Umbilical cord (tissue), 2 donors: ENCODE measurements around the gene COL5A1. TPM values are rescaled to one million over a fixed set of nuclear protein-coding genes. Genes with fewer than 3 reads are reported as not detected.

Source experiments
- DNase-seq: peaks from one replicate; pipeline ENCODE4 v3.0.0-alpha.2; 2015; ENCODE audit warnings: low spot score
- total RNA-seq: library from RNA; depleted of rRNA; stranded (reverse); fragments of >200 nt; gene quantifications from one replicate; pipeline ENCODE4 v1.2.3, GENCODE V29; 2014; ENCODE audit warnings: low replicate concordance; ENCODE audit not compliant: insufficient read depth

The COL5A1 gene
- total RNA-seq, 1 donor from 2014 or later: 1,367 TPM

DNA sequence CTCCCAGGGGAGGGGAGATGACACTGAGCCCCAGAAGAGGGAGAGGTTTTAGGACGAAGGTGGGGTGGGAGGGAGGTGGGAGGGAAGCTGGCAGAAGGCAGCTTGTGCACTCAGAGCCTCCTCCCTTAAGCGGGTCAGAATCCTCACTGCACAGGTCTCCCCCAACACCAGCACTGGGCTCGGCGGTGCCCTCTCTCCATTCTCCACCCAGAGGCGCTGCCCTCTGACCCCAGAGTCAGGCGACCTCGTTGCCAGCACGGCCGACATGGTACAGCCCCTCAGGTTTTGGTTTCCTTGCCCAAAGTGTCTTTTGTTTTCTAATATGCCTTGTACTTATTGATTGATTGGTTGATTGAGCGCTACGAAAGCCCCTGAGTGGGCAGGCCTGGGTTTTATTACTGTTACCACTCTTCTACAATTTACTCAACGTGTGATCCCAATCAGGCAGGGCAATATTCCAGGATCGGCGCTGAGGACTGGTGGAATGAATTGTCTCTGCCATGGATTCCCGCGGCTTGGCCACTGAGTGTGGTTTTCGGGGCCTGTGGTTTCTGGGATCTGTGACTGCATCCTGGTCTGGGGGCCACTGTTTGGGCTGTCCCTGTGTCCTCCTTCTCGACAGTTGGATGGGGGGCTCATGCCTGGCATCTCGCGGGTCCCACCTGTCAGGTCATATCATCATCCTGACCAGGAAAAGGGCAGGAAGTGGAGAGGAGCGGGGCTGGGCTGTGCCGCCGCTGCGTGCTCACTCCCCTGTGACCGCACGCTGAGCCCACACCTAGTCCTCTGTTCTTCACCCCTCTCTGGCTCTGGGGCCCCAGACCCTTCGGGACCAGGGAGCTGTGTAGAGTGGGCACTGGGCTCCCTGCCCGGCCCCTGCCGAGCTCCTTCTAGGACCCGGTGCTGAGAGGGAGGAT, 229.4 kb downstream of the COL5A1 start:
- DNase-seq: no peak

DNA sequence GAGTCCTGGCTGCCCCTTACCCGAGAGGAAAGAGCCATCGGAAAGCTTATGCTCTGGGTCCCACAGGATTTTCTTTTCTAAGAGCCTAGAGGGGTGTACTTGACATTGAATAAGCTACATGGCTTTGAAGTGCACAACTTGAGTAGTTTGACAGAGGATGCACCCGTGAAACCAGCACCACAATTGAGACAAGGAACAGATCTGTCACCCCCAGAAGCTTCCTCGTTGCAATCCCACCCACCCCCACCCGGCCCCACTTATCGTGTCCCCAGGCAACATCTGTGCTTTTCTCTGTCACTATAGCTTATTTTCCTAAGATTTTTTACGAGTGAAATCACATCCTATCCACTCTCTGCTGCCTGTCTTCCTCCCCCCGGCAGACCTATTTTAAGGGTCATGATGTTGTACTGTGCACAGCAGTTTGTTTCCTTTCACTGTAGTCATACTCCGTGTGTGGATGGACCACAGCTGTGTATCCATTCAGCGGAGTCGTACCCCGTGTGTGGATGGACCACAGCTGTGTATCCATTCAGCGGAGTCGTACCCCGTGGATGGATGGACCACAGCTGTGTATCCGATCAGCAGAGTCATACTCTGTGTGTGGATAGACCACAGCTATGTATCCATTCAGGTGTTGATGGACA, 230.2 kb downstream of the COL5A1 start:
- DNase-seq: no peak

DNA sequence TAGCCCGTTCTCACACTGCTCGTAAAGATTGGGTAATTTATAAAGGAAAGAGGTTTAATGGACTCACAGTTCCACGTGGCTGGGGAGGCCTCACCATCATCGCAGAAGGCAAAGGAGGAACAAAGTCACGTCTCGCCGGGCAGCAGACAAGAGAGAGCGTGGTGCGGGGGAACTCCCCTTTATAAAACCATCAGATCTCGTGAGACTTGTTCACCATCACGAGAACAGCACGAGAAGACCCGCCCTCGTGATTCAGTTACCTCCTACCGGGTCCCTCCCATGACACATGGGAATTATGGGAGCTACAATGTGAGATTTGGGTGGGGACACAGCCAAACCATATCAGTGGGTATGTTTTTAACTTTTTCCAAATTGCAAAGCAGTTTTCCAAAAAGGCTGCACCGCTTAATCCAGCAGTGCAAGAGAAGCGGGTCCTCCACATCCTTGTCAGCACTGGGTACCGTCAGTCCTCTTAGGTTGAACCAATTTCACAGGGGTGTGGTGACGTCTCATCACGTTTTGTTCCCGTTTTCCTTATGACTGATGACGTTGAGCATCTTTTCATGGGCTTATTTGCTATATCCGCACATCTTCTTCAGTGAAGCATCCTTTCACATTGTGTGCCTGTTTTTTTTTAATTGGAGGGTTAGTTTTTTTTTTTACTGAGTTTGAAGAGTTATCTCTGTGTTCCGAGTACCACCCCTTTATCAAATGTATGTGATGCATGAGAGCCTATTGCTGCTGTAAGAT, 231.1 kb downstream of the COL5A1 start:
- no peak for DNase-seq

- DNase-seq: no peak
Observed at GRCh38 chr9:134875371-134875770, 233.8 kb downstream of the COL5A1 start.

- DNase-seq: no peak
Observed at GRCh38 chr9:134877541-134877940, 235.9 kb downstream of the COL5A1 start.

DNA sequence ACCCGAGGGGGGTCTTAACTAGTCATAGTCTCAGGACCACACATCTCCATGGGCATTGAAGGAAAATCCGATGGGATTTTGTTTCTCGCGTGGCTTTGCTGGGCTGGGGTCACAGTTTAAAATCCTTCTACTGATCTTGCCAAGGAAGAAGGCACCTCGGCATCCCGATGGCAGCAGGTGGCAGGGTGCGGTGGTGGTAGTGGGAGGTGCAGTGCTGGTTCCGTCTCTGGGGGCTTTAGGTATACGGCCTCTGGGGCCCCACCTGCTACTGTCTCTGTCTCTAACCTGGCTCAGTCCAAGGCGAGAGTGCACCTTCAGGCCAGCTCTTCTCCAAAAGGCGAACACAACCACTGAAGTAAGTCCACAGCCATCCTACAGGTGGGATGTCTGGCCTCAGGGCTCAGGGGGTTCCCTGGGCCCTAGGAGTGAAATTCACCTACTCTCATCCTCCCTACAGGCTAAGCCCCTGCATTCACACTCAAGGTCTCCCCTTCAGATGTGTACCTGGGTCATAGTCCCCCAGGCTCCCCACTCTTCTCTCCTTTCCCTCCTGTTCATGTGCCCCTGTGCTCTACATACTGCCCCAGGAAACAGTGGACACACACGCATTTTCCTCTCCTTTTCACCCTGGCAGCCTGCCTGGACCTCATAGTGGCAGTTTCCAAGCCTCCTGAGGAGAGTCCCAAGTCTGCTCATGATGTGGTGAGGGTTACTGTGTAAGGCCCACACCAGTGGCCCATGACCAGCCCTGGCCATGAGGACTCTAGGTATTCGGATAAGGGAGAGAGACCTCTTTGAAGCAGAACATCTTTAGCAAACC, 238.3 kb downstream of the COL5A1 start:
- DNase-seq: no peak

DNA sequence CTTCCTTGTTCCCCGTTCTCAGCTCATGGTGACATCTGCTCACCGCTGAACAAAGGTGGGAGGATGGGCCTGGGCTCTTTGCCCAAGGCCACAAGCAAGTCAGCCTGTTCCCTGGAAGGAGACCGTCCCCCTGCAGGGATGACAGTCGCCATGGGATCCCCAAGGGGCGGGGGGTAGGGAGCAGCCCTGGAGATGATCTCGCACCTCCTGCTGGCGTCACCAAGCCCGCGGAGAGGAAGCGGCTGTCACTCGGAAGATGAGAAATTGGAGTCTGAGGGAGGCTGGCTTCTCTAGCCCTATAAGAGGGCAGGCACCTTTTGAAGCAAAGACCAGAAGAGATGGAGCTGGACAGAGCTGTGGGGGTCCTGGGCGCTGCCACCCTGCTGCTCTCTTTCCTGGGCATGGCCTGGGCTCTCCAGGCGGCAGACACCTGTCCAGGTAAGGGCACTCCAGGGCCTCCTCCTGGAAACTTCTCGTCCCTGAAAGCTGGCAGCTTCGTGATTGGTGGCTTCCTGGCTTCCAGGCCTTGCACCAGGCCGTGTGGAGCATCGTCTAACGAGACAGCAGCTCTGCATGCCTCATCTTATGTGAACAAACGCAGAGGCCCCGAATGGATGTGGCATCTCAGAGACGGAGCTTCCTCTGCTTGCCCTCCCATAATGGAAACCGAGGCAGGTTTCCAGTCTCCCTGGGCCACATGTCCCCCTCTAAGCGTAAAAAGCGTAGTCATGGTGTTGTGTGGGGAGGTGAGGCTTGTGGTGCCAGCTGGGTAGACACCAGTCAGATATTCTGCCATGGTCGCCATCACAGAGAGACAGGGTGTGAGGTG, 239.1 kb downstream of the COL5A1 start, which contains the start of gene FCN2:
Gene FCN2, plus strand, starts transcription at position 327 of the 829 bp plus-strand sequence. Its CDS starts 12 bp downstream, at position 339.
- DNase-seq: no peak

GRCh38 chr9:134881313-134881670, 239.7 kb downstream of the COL5A1 start:
- no peak for DNase-seq

GRCh38 chr9:134882204-134882785, 240.7 kb downstream of the COL5A1 start:
- DNase-seq: no peak

GRCh38 chr9:134883040-134883782, 241.6 kb downstream of the COL5A1 start:
- no peak for DNase-seq

- DNase-seq: no peak
Observed at GRCh38 chr9:134884492-134884891, 242.9 kb downstream of the COL5A1 start.

- no peak for DNase-seq
Observed at GRCh38 chr9:134885001-134885678, 243.5 kb downstream of the COL5A1 start.

DNA sequence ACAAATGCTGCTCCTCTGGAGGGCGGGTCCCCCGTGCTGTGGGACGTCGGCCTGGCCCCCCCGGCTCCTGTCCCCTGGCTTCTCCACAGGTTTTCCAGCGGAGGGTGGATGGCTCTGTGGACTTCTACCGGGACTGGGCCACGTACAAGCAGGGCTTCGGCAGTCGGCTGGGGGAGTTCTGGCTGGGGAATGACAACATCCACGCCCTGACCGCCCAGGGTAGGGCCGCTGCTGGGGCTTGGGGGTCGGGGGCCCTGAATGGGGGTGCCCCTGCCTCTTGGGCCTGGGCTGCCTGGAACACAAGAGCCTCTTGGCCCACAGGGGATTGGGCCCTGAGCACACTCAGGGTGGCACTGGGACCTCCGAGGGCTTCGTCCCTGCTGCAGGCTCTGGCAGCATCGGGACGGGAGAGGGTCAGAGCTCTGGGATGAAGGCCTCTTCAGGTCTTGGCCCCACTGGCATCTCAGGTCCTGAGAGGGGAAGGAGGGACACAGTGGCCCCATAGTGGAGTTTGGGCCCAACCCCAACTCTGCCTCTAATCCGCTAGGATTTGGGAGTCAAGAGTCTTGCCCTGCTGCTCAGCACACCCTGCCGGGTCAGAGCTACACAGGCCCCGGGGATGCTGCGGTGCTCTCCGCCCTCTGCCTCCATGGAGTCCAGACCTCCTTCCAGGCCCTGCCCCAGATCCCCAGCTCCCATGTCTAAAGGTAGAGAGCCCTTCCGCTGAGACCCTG, 244.2 kb downstream of the COL5A1 start:
- DNase-seq: no peak

GRCh38 chr9:134886413-134886913, 244.9 kb downstream of the COL5A1 start:
- DNase-seq: no peak

DNA sequence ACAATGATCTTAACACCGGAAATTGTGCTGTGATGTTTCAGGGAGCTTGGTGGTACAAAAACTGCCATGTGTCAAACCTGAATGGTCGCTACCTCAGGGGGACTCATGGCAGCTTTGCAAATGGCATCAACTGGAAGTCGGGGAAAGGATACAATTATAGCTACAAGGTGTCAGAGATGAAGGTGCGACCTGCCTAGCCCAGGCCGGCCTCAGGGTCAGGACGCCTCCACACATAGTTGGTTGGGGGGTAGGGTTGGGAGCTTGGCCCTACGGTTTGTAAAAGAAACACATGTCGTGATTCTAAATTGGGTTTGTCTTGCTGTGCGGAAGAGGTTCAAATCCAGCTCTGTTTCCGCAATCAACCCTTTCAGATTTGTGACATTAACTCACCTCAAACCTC, 245.6 kb downstream of the COL5A1 start:
- DNase-seq: no peak

DNA sequence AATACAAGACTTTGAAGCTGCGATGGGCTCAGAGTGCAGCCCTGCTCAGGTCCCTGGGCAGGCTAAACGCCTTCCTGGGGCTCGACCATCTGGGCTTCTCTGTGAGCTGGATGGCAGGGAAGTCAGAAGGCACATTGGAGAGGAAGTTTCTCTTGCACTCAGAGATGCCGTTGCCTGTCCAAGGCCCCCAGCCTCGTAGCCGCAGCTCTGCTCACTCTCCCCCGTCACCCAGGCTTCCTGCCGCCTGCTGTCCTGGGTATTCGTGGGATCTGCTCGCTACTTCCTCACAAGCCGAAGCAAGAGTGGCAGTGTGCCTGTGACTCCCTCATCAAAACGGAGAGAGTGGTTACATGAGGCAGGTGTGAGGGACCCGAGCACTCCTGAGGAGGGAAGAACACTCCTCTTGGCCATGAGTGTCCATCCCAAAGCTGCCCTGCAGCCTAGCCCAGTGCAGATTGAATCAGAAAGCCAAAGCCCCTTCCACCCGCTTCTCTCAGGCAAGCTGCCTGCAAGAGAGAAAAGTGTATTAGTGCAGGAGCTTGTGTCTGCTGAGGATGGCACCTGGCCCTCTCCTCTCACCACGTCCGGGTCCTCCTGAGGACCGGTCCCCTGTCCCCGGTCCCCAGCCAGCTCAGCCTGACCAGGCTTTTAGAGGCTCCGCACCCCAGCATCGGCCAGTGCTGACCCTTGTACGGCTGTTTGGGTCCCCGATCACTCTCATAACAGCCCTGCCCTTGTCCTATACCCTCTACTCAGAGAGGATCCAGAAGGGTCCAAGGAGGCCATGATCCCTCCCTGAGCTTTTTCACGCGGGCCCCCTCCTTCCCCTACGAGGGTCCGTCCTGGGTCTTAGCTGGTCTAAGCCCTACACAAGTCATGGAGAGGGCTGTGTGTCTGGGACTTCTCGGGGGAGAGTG, 246.3 kb downstream of the COL5A1 start:
- no peak for DNase-seq
